ENCODE results near the gene CD79A. TPM values are rescaled to one million over a fixed set of nuclear protein-coding genes. Genes with fewer than 3 reads are reported as not detected.
A peak's percentile ranks its signal among the peaks of the same experiment; 100 is the strongest.

The CD79A gene
- polyA plus RNA-seq, 3 donors: 1.9 to 2.7 (median 2.1) TPM

DNA sequence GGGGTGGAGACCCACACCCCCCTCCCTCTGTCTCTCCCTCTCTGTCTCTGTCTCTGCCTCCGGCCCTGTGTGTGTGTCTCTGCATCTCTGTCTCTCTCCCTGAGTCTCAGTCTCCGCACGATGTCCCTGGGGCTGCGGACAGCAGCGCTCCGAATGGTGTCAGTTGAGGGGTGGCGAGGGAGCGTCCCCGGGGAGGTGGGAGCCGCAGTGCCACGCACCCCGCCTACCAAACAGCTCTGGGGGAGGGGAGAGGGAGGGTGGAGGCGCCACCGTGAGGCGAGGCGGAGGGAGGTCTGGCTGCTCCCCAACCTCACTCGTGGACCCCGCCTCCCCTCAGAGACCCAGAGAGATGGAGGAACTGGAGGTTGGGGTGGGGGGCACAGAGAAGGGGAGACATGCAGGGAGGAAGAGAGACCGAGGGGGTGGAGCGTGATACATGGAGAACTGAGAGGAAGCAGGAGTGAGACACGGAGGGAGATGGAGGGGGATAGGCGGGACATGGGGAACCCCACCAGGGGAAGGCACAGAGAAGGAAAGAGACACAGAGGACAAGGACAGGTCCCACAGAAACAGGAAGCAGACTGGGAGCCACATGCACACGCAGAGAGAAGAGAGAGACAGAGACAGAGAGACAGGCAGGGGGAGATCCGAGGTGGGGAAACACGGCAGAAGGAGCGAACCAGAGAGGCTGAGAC is 44.0 kb downstream of the CD79A start:
- intact Hi-C loops (cut with micrococcal nuclease): no loop called here
- peaks cover 25 to 75% of the 10 kb centered on the region in 2 donors for H3K27me3 ChIP-seq (ENCODE audit: control insufficient read depth in 2 of 2, insufficient read depth in 2 of 2, low read length in 2 of 2)
- WGBS (ENCODE audit: insufficient coverage): 3% methylated on average over 9 of the region's 26 CpGs

More for the DNA sequence above, 44.0 kb downstream of the CD79A start:
- no peak overlapping the region for H3K27ac ChIP-seq (ENCODE audit: low read depth in 1 of 2, low read length in 2 of 2)
- no peak overlapping the region for H3K4me2 ChIP-seq (replicated peaks; ENCODE audit: extremely low read depth, low read length, poor library complexity, severe bottlenecking)
- peak in 1 of 3 donors; percentile 54 for DNase-seq
- no peaks in the 10 kb centered on the region for H4K20me1 ChIP-seq (ENCODE audit: insufficient read depth, low read length)
- H3K9ac ChIP-seq (ENCODE audit: insufficient read depth, low read length, poor library complexity, severe bottlenecking): no peak overlapping the region
- no peak overlapping the region for H3K4me3 ChIP-seq (replicated peaks in 1 of 3; ENCODE audit: low read depth in 2 of 3, low read length in 3 of 3)
- Mint-ChIP-seq H3K9me3 (peaks cover 0 to 9% (median 3%) of the 10 kb centered on the region in 7 donors), H3K4me3 (peak overlapping the region in 1 of 2 donors; percentile 82), H3K27ac (no peak overlapping the region), H3K36me3 (peaks cover 0 to 11% of the 10 kb centered on the region in 2 donors), H3K27me3 (ENCODE audit: low read depth in 3 of 3) (peaks cover 0 to 28% (median 18%) of the 10 kb centered on the region in 3 donors), H3K4me1 (peaks cover 6% of the 10 kb centered on the region)
- H3K4me1 ChIP-seq (ENCODE audit: control insufficient read depth in 1 of 2, insufficient read depth in 2 of 2, low read length in 2 of 2): no peaks in the 10 kb centered on the region
- H3K9me3 ChIP-seq (replicated peaks in 1 of 2; ENCODE audit: control insufficient read depth in 1 of 2, insufficient read depth in 1 of 2, low read length in 2 of 2): peaks cover 0 to 8% of the 10 kb centered on the region in 2 donors
- no peaks in the 10 kb centered on the region for H3K79me2 ChIP-seq (ENCODE audit: insufficient read depth, low read length)
- TF ChIP-seq, protein P1, sequence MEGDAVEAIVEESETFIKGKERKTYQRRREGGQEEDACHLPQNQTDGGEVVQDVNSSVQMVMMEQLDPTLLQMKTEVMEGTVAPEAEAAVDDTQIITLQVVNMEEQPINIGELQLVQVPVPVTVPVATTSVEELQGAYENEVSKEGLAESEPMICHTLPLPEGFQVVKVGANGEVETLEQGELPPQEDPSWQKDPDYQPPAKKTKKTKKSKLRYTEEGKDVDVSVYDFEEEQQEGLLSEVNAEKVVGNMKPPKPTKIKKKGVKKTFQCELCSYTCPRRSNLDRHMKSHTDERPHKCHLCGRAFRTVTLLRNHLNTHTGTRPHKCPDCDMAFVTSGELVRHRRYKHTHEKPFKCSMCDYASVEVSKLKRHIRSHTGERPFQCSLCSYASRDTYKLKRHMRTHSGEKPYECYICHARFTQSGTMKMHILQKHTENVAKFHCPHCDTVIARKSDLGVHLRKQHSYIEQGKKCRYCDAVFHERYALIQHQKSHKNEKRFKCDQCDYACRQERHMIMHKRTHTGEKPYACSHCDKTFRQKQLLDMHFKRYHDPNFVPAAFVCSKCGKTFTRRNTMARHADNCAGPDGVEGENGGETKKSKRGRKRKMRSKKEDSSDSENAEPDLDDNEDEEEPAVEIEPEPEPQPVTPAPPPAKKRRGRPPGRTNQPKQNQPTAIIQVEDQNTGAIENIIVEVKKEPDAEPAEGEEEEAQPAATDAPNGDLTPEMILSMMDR (IDR thresholded peaks at IDR 0.05): no peak
- H3K36me3 ChIP-seq (replicated peaks in 1 of 2; ENCODE audit: control insufficient read depth in 1 of 2, insufficient read depth in 2 of 2, low read length in 2 of 2): no peaks in the 10 kb centered on the region
- no peak overlapping the region for H2AFZ ChIP-seq (ENCODE audit: insufficient read depth, low read depth, low read length, poor library complexity, severe bottlenecking)

Measured in CD14-positive monocyte (primary cell).